ENCODE data around the gene NSG1. TPM values are rescaled to one million over a fixed set of nuclear protein-coding genes. Genes with fewer than 3 reads are reported as not detected.
A peak's percentile ranks its signal among the peaks of the same experiment; 100 is the strongest.

NSG1 gene
- total RNA-seq, 1 donor from 2014 or later = 2.9 TPM

DNA sequence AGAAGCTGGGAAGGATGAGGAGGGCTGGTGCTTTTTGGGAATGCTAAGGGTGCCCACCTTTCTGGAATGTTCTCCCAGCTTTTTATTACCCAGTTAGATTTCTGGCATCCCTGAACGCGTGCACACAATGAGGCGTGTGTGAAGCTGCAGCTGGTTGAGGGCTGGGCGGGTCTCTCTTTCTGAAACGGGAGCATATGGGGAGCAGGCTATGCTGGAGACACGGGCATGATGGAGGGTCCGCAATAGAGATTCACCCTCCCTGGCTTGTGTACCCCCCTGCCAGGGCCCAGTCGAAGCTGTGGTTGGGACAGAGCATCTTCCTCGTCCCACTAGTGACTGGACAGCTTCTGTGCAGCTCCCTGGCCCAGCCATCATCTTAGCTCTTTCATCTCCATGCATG is 8.5 kb downstream of the NSG1 start:
- DNase-seq (ENCODE audit: low spot score) = no peak
- H3K27ac Mint-ChIP-seq (ENCODE audit: unreplicated experiment) = no peak overlapping the region
- H3K9me3 Mint-ChIP-seq (ENCODE audit: unreplicated experiment) = no peaks in the 10 kb centered on the region
- no peak overlapping the region for H3K4me3 Mint-ChIP-seq (ENCODE audit: unreplicated experiment)
- peaks cover 5% of the 10 kb centered on the region for H3K27me3 Mint-ChIP-seq (ENCODE audit: unreplicated experiment)
- TF ChIP-seq, protein P1, sequence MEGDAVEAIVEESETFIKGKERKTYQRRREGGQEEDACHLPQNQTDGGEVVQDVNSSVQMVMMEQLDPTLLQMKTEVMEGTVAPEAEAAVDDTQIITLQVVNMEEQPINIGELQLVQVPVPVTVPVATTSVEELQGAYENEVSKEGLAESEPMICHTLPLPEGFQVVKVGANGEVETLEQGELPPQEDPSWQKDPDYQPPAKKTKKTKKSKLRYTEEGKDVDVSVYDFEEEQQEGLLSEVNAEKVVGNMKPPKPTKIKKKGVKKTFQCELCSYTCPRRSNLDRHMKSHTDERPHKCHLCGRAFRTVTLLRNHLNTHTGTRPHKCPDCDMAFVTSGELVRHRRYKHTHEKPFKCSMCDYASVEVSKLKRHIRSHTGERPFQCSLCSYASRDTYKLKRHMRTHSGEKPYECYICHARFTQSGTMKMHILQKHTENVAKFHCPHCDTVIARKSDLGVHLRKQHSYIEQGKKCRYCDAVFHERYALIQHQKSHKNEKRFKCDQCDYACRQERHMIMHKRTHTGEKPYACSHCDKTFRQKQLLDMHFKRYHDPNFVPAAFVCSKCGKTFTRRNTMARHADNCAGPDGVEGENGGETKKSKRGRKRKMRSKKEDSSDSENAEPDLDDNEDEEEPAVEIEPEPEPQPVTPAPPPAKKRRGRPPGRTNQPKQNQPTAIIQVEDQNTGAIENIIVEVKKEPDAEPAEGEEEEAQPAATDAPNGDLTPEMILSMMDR (IDR thresholded peaks at IDR 0.05; ENCODE audit: unreplicated experiment) = no peak
- H3K4me1 Mint-ChIP-seq (ENCODE audit: unreplicated experiment) = peaks cover 4% of the 10 kb centered on the region
- no peaks in the 10 kb centered on the region for H3K36me3 Mint-ChIP-seq (ENCODE audit: low read depth, unreplicated experiment)

DNA sequence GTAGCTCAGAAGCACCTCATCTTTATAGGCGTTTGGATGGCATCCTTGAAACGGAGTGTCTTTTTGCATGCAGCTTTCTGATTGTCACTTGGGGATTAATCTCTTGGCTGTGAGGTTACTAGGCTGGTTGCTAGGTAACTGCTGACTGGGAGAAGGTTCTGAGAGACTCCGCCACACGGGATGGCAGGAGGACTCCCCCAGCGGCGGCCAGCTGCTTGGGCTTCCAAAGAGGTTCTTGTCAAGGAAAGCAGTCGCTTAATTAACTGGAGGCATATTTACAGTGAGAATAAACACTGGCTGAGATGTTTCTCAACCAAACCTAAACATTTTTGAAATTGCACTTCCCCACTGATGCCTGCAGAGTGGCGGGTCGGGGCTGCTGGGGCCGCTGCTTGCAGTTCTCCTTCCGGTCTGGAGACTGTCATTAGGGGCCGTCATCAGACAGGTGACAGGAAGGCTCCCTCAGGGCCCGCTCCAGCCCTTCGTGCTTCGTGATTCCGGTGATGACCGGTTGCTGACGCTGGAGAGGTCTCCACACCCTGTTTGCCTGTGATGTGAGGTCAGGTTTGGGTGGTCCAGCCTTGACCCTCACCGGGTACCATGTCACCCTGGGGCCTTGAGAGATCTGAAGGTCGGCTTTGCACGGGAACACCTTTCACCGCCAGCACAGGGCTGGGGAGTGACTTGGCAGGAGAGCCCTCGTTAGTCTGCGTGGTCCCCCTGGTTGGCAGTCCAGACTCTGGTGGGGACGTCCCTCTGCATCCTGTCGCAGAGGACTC is 9.1 kb downstream of the NSG1 start:
- Mint-ChIP-seq H3K4me1 (ENCODE audit: unreplicated experiment) (peaks cover 4% of the 10 kb centered on the region), H3K27me3 (ENCODE audit: unreplicated experiment) (peaks cover 5% of the 10 kb centered on the region), H3K9me3 (ENCODE audit: unreplicated experiment) (no peaks in the 10 kb centered on the region), H3K36me3 (ENCODE audit: low read depth, unreplicated experiment) (no peaks in the 10 kb centered on the region), H3K27ac (ENCODE audit: unreplicated experiment) (no peak overlapping the region), H3K4me3 (ENCODE audit: unreplicated experiment) (no peak overlapping the region)
- no peak for DNase-seq (ENCODE audit: low spot score)
- TF ChIP-seq, protein P1 (IDR thresholded peaks at IDR 0.05; ENCODE audit: unreplicated experiment) = no peak

DNA sequence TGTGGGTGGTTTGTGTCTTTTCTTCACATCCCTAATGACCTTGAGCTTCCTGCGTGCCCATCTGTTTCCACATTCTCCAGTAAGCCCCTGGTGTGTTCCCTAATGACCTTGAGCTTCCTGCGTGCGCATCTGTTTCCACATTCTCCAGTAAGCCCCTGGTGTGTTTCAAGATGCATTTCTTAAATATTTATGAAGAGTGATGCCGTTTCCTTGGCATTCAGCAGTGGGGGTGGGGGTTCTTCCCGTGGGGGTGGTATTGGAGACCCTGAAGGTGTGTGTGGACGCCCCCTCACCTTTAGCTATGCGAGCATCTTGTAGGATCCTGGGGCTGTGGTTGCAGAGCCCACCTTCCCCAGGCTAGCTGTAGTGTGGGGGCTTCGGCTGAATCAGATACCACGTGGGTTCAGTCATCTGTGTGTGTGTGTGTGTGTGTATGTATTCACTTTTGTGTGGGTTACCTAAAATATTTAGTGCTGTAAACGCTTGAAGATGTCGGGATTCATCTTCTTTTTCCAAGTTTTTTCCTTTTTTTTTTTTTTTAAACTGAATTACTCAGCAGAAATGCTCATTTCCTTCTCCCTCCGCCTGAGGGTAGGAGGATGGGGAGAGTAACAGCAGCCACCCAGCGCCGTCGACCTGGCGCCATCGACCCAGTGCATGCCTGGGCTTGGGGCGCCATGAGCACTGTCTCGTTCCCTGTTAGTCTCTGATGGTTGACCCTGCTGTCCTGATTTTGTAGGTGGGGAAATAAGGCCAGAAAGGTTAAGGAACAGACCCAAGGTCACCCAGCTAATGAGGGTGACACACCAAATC is 9.9 kb downstream of the NSG1 start:
- Mint-ChIP-seq H3K9me3 (ENCODE audit: unreplicated experiment) (no peaks in the 10 kb centered on the region), H3K36me3 (ENCODE audit: low read depth, unreplicated experiment) (no peaks in the 10 kb centered on the region), H3K4me1 (ENCODE audit: unreplicated experiment) (peaks cover 4% of the 10 kb centered on the region), H3K4me3 (ENCODE audit: unreplicated experiment) (no peak overlapping the region), H3K27ac (ENCODE audit: unreplicated experiment) (no peak overlapping the region), H3K27me3 (ENCODE audit: unreplicated experiment) (peaks cover 5% of the 10 kb centered on the region)
- DNase-seq (ENCODE audit: low spot score) = no peak
- TF ChIP-seq, protein P1 (IDR thresholded peaks at IDR 0.05; ENCODE audit: unreplicated experiment) = no peak

- no peaks in the 10 kb centered on the region for H3K36me3 Mint-ChIP-seq (ENCODE audit: low read depth, unreplicated experiment)
Measured at GRCh38 chr4:4397441-4397819, 10.5 kb downstream of the NSG1 start.

More at GRCh38 chr4:4397441-4397819, 10.5 kb downstream of the NSG1 start:
- H3K27ac Mint-ChIP-seq (ENCODE audit: unreplicated experiment) = peak overlapping the region; percentile 9
- H3K9me3 Mint-ChIP-seq (ENCODE audit: unreplicated experiment) = no peaks in the 10 kb centered on the region
- H3K4me3 Mint-ChIP-seq (ENCODE audit: unreplicated experiment) = no peak overlapping the region
- H3K27me3 Mint-ChIP-seq (ENCODE audit: unreplicated experiment) = peaks cover 5% of the 10 kb centered on the region
- TF ChIP-seq, protein P1 (IDR thresholded peaks at IDR 0.05; ENCODE audit: unreplicated experiment) = no peak
- peaks cover 4% of the 10 kb centered on the region for H3K4me1 Mint-ChIP-seq (ENCODE audit: unreplicated experiment)
- no peak for DNase-seq (ENCODE audit: low spot score)
